Activated CD8-positive, alpha-beta memory T cell treated with anti-CD3 and anti-CD28 coated beads for 24 hours (primary cell): ENCODE data around the gene GLRX3.
"Not testable (repeated sequence)": the region's sequence is repeated elsewhere in the genome, so short reads cannot be mapped to it uniquely, and the experiment has no call there.

Experiments used
- DNase-seq: peaks from one replicate; pipeline ENCODE4 v3.0.0-alpha.2; 2020

The GLRX3 gene

DNA sequence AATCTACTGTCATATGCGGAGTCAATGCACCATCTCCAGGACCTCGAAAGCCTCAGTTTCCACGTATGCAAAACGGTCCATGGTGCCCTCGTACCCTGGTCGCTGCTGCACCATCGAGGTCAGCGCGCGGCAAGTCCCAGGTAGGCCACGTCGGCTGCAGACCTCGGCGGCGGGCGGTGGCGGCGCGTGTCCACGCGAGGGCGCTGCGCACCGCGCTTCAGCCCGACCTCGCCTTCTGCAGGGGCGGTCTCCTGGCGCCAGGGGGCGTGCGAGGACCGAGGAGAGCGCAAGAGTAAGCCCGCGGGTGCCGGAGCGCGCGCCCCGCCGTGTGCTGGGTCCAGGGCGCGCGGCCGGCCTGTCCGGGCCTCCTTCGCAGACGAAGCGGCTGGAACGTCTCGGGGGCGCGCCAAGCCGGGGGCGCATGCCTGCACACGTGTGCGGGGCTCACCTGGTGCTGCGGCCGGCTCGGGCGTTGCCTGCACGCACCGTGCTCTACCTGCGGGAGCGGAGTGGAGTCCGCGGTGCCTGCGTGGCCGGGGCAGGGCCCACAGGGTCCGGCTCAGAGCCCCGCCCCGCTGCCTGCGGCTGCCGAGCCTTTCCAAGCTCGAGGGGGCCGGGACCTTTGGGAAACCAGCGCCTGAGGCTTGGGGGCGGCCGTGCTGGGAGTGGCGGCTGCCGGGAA is 54.0 kb downstream of the GLRX3 start:
- DNase-seq = peak; percentile 98

DNA sequence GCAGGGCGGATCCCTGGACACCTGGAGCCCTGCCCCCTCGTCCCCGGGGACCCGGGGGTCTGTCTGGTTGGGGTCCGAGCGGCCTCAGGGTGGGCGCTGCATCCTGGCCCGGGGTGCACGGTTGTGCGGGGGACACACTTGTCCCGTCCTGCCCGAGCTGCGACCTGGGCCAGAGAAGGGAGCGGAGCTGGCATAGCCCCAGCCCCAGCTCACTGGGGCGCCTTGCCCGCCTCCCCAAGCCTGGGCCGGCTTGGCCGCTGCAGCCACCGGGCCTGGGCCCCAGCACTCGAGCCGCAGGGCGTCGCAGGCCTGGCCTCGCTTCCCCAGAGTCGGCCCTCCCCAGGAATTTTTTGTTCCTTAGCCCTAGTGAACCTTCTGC is 54.5 kb downstream of the GLRX3 start:
- no peak for DNase-seq

- DNase-seq = no peak
These were observed 55.2 kb downstream of the GLRX3 start for GRCh38 chr10:130191380-130191779.

GRCh38 chr10:130192276-130192848 is 56.2 kb downstream of the GLRX3 start:
- DNase-seq = no peak

GRCh38 chr10:130193033-130193432 is 56.8 kb downstream of the GLRX3 start:
- no peak for DNase-seq

DNA sequence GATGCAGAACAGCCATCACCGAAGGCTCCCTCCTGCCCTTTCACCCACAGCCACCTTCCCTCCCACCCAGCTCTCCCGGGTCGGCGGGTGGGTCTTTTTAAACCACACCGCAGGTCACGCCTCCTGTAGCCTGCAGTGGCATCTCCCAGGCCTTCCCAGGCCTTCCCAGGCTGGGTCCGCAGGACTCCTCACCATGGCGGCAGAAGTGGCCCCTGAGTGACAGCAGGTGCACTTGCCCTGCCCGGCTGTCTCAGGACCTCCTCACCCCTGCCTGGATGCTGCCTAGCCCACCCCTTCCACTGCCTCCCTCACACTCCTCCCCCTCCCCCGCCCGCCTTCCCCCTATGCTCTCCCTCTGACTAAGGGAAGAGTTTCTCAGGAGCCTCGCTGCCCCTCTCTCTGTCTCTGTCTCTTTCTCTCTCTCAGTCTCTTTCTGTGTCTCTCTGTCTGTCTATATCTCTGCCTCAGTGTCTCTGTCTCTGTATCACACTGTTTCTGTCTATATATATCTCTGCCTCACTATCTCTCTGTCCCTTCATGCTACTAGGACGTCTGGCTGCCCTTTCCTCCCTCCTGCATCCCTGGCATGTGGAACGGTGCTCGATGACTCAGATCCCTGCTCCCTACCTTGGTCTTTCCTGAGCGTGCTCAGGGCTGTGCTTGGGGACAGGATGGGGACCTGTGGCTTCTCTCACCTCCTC is 57.5 kb downstream of the GLRX3 start:
- DNase-seq = no peak

DNA sequence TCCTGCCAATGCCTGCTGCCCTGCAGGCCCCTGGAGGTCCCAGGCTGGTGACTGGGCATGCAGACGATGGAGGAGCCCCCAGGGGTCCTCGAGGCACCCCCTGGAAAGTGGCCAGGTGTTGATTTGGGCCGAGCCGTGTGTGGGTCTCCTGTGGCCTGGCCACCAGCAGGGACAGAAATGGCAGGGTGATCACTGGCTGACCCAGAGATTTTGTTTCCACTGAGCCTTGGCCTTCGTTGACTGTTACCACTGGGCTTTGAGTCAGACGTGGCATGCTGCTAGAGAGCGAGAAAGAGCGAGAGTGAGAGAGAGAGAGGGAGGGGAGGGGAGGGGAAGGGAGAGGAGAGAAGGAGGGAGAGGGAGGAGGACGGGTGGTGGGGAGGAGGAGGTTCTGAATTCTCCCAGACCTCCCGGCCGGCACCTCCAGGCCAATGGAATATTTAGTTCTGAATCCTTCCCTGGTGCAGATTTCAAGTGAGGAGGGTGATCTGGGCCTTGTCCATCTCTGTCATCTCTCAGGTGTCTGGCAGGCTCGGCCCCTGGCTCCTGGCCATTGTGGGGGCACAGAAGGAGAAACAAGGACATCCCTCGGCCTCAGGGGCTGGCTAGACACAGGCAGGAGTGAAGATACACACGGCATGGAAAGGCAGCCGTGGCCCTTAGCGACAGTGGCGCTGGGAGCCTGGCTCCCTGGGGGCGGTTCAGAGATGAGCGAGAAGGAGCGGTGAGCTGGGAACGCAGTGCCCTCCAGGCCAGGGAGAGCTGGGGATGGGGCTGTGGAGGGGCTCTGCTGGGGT is 58.2 kb downstream of the GLRX3 start:
- no peak for DNase-seq

DNA sequence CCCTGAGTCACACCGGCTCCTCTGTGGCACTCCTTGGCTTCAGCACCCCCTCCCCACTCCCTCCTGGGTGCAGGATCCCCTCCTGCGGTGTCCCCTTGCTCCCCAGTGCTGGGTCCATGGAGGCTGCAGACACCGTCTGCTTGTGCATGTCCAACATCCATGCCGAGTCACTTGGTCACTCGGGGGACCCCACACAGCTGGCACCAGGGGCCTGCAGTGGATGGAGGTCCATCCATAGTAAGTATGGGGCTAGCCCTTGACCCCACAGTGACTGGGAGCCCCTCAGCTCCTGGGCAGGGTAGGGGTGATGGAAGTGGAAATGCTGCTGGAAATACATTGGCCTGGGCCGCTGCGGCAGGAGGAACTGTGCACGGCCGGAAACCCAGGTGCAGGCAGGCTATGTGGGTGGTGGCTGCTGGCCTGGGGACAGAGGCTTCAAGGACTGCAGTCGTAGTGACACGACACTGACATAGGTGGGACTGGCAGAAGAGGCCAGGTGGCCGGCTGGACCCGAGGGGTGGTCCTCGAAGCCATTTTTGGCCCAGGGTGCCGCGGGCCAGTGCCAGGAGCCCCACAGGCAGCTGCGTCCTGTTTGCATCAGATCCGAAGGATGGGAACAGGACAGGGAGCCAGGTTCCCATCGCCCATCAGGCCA is 58.9 kb downstream of the GLRX3 start:
- DNase-seq = no peak

DNA sequence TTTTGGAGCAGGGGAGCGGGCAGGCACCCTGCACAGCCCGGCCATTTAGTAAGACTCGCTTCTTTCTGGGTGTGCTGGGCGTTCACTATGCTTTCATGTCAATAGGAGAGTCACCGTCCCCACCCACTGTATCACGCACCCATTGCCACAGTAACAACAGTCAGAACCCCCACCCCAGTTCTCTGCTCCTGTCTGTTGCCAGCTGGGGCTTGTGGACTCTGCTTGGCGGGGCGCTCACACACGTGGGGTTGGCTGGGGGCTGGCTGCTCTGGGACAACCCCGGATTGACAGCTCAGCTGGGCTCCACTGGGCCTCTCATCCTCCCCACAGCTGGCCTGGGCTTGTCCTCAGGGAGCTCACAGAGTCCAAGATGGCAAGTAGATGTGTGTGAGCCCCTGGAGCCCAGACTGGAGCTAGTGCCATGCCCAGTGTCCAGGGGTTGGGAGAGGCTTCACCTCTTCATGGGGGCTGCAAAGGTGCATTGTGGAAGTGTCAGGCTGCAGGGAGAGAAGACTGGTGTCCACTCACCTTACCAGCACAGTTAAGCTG is 59.6 kb downstream of the GLRX3 start:
- no peak for DNase-seq

GRCh38 chr10:130196511-130197487 is 60.6 kb downstream of the GLRX3 start:
- no peak for DNase-seq

DNA sequence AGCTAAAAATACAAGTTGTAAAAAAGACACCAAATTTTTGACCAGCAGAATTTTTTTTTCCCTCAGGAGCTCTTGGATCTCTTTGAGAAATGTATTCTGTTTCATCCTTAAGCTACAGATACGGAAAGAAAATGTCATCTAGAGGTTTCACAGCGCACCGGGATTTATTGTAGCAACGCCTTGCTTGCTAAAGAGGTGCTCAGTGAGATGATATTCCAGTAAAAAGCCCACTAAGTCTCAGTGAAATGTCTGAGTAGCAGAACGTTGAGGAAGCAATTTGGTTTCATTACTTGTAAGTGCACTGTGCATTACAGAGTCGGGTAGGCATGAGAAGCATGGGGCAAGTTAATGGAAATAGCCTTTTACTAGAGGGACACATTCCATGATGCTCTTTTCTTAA is 62.5 kb downstream of the GLRX3 start:
- DNase-seq = no peak

DNA sequence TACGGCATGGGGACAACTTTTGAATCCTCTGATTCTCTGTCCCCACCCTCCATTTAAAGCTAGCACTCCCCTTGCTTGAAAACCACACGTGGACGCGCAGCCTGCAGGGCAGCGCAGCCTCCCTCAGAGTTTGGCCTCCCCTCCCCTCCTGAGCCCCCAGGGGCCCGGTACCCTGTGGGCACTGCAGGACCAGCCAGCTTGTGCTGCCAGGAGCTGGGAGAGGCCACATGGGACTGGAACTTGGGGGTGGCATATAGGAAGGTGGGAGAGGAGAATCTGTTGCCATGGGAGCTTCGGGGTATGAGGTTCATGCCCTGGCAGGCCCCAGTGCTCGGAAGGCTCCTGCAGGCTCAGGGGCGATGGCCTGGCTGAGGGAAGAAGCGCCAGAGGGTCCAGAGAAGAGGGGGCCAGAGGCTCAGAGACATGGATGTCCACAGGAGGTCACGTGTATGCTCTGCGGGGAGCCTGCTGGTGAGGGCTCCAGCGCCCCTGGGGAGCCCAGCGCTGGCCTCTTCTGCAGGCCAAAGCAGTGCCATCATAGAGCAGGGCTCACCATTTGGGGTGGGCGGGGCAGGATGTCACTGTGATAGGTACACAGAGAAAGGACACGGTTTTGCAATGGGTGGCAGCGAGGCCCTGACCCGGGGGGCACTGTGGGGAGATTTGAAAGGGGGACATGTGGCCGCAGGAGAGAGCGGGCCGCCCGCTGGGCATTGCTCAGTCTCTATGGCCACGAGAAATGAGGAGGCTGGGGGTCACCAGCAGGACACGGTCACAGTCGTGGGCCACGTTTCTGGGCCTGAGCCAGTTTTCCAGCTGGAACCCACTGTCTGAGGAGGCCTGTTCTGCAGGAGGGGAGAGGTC is 64.2 kb downstream of the GLRX3 start:
- no peak for DNase-seq

DNA sequence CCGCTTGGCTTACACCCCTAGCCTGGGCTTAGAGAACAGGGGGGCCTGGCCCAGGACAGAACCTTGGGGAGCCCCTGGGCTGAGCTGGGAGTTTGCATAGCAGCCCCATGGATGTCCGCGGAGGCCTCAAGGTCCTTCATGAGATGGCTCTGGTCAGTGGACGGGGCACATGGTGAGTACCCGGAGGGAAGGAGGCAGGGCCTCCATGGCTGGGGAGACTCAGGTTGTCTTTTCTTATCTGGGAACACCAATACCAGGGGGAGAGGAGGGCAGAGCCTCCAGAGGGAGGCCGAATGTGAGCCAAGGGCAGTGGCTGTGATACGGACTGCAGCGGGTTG is 64.8 kb downstream of the GLRX3 start:
- DNase-seq = no peak

- DNase-seq = not testable (repeated sequence)
These were observed 66.0 kb downstream of the GLRX3 start for GRCh38 chr10:130202150-130202549.

GRCh38 chr10:130202984-130203621 is 66.9 kb downstream of the GLRX3 start:
- DNase-seq = no peak

DNA sequence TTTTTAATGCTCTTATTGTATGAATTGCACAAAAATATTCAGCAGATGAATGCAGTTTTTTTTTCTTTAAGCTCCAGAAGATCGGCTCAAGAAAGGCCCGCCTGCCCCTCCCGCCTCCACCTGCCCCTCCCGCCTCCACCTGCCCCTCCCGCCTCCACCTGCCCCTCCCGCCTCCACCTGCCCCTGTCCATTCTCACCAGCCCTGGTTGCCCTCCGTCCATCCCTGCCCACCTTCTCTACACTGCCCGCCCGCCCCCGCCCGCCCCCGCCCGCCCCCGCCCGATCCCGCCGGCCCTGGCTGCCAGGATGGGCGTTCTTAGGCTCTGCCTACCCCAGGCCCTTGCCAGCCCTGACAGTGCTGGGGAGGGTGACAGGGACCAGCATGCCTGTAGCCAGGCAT is 67.4 kb downstream of the GLRX3 start:
- DNase-seq = no peak

DNA sequence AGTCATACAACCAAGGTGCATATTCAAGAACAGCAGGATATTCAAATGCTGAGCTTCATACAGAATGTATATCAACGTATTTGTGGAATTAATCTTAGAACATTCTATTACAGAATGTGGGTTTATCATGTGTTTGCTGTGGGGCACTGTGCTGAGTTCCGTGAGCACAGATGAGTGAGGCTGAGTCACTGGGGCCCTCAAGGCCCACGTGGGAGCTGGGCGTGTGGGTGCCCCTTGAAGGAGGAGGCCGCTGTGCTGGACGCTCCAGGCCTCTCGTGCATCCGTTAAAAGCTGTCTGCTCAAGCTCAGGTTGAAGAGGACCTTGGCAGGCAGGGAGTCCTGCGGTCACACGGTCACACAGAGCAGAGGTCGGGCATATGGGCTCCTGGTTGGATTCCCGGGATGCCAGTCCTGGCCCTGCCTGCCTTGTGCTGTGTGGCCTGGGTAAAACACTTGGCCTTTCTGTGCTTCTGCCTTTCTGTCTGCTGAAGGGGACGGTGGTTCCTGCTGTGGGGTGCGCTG is 70.1 kb downstream of the GLRX3 start:
- no peak for DNase-seq

GRCh38 chr10:130207205-130207604 is 71.0 kb downstream of the GLRX3 start:
- DNase-seq = no peak

GRCh38 chr10:130208807-130209206 is 72.6 kb downstream of the GLRX3 start:
- no peak for DNase-seq

- no peak for DNase-seq
These were observed 76.6 kb downstream of the GLRX3 start for GRCh38 chr10:130212746-130213145.
